ENCODE results near the gene IRF2BP1.

Gene IRF2BP1

DNA sequence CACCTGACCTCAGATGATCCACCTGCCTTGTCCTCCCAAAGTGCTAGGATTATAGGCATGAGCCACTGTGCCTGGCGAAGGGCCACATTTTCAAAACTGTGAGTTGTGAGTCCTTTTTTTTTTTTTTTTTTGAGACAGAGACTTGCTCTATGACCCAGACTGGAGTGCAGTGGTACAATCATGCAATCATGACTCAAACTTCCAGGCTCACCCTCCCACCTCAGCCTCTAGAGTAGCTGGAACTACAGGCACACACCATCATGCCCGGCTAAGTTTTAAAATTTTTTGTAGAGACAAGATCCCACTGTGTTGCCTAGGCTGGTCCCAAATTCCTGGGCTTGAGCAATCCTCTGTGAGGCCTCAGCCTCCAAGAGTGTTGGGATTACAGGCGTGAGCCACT lies 20.3 kb upstream of the IRF2BP1 start:
- no peak overlapping the region for H3K27ac ChIP-seq

DNA sequence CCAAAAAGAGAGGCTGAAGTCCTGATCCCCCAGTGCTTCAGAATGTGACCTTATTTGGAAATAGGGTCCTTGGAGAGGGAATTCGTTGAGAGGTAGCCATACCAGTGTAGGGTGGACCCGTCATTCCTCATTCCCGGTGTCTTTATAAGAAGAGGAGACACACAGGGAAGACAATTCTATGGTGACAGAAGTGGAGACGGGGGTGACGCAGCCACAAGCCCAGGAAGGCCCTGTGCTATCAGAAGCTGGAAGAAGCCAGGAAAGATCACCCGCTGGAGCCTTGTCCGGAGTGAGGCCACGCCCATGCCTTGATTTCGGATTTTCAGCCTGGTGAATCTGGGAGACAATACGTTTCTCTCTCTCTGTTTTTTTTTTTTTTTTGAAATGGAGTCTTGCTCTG lies 19.1 kb upstream of the IRF2BP1 start:
- Histone ChIP-seq H3K27ac (no peak overlapping the region), H3K9ac (no peak overlapping the region), H3K36me3 (peaks cover 2 to 14% (median 5%) of the 10 kb centered on the region in 11 experiments; a peak in 18 of 22 replicates), H3K27me3 (no peaks in the 10 kb centered on the region), H3K4me2 (no peak overlapping the region), H4K20me1 (peaks cover 8 to 16% (median 15%) of the 10 kb centered on the region in 11 experiments; a peak in 20 of 22 replicates), H3K4me1 (peaks cover 16 to 24% (median 22%) of the 10 kb centered on the region in 10 experiments), H3K4me3 (no peak overlapping the region), H3K9me3 (replicated peaks in 1 of 11) (no peaks in the 10 kb centered on the region)
- no peak for TF ChIP-seq Cebpa-rat (IDR thresholded peaks at IDR 0.05)

More for the DNA sequence above, 20.3 kb upstream of the IRF2BP1 start:
- Histone ChIP-seq H3K27me3 (no peaks in the 10 kb centered on the region), H3K4me3 (no peak overlapping the region), H3K36me3 (peaks cover 0 to 2% (median 0%) of the 10 kb centered on the region in 11 experiments; a peak in 6 of 22 replicates), H3K4me2 (no peak overlapping the region), H3K4me1 (peaks cover 9 to 12% (median 11%) of the 10 kb centered on the region in 10 experiments), H3K9ac (no peak overlapping the region), H4K20me1 (peaks cover 1 to 3% (median 3%) of the 10 kb centered on the region in 11 experiments; a peak in 20 of 22 replicates), H3K9me3 (replicated peaks in 1 of 11) (no peaks in the 10 kb centered on the region)
- no peak for TF ChIP-seq Cebpa-rat (IDR thresholded peaks at IDR 0.05)

DNA sequence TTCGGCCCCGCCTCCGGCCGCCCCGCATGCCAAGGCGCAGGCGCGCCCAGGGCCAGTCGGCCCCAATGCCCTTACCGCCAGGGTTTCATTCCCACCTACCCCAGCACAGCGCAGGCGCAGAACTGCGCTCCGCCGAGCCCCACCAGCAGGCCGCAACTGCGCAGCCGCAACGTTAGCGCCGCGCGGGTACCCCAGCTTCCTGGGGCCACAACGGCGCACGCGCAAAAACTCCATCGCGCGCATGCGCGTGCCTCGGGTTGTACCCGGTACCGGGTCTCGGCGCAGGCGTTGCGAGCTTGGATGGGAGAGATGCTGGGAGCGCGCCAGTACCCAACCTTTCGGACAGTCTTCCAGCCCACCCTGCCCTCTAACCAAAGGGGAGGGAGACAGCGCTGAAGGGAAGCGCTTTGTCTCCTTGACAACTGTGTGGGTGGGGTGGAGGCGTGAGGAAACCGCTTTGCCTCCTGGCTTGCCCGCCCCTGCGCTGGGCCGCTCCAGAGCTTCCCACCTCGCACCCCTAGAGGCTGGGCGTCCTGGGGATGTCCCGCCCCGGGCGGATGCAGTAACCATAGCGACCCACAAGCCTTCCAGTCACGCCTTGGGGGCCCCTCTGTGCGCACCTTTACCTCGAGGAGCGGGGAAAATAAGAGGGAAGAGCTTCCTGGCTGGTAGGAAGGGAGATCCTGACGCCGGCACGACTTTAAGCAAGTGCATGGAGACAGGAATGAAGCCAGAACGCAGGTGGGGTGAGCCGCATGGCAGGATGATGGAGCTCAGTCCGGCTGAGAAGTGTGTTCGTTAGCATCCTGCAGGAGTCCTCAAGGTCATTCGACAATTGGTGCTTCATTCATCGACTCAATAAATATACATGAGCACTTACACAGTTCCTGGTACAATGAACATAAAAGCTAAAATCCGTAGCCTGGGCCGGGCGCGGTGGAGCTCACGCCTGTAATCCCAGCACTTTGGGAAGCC lies 17.0 kb upstream of the IRF2BP1 start:
- peaks cover 22 to 35% (median 26%) of the 10 kb centered on the region in 11 experiments for H3K36me3 ChIP-seq
- H3K9ac ChIP-seq = peak overlapping the region; percentile 78 to 90 (median 85)
- H3K4me1 ChIP-seq = peaks cover 20 to 42% (median 25%) of the 10 kb centered on the region in 10 experiments
- TF ChIP-seq Cebpa-rat (IDR thresholded peaks at IDR 0.05) = no peak
- peaks cover 8 to 36% (median 34%) of the 10 kb centered on the region in 11 experiments; a peak in 20 of 22 replicates for H4K20me1 ChIP-seq
- peak overlapping the region; percentile 72 to 95 (median 88) for H3K4me3 ChIP-seq
- H3K4me2 ChIP-seq = peak overlapping the region; percentile 80 to 98 (median 91)
- H3K27ac ChIP-seq = peak overlapping the region; percentile 30 to 91 (median 79); a peak in 20 of 22 replicates
- no peaks in the 10 kb centered on the region for H3K27me3 ChIP-seq
- H3K9me3 ChIP-seq (replicated peaks in 1 of 11) = no peaks in the 10 kb centered on the region

DNA sequence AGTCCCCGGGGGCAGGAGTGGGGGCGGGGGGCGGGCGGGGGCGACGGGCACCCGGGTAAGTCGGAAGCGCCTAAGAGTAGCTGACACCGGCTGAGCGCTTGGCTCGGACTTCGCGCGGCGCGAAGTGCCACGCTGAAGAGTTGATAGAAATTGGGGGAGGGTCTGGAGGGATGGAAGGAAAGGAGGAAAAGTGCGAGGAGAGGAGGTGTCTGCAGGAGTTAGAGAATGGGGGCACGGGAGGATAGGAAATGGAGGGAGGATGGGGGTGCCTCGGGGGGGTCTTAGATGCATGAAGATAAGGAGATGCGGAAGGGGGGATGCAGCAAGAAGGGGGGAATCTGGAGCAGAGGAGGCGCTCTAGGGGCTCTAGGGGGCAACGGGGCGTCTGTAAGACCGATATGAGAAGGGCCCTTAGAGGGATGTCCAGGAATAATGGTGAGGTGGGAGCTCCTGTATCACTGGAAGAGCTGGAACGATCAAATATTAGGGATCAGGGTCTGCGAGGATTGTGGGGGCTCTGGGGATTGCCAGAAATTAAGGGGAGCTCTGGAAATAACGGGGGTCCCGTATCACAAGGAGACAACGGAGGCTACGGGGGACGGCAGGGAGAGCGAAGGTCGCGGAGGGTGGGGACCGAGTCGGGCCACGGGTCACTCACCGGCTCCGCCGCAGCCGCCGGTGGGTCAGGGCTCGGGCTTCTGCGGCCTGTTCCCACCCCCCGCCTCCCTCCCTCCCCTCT lies 16.1 kb upstream of the IRF2BP1 start, which contains the start of gene MYPOP:
Gene MYPOP (minus strand): TSS at position 702 of the 739 bp plus-strand sequence. CDS start 840 bp downstream, outside the sequence.
- no peak for TF ChIP-seq Cebpa-rat (IDR thresholded peaks at IDR 0.05)
- Histone ChIP-seq H3K4me3 (peak within 1 kb of the TSS; percentile 72 to 95 (median 88)), H3K27ac (peak within 1 kb of the TSS; percentile 42 to 91 (median 79); a peak in 21 of 22 replicates), H3K9me3 (replicated peaks in 1 of 11) (no peaks in the 10 kb centered on the region), H3K9ac (peak within 1 kb of the TSS; percentile 78 to 90 (median 85)), H3K4me2 (peak within 1 kb of the TSS; percentile 81 to 99 (median 96)), H3K36me3 (peaks cover 23 to 43% (median 35%) of the 10 kb centered on the region in 11 experiments), H3K4me1 (peaks cover 20 to 50% (median 31%) of the 10 kb centered on the region in 10 experiments), H4K20me1 (peaks cover 12 to 45% (median 40%) of the 10 kb centered on the region in 11 experiments; a peak in 20 of 22 replicates), H3K27me3 (no peaks in the 10 kb centered on the region)

DNA sequence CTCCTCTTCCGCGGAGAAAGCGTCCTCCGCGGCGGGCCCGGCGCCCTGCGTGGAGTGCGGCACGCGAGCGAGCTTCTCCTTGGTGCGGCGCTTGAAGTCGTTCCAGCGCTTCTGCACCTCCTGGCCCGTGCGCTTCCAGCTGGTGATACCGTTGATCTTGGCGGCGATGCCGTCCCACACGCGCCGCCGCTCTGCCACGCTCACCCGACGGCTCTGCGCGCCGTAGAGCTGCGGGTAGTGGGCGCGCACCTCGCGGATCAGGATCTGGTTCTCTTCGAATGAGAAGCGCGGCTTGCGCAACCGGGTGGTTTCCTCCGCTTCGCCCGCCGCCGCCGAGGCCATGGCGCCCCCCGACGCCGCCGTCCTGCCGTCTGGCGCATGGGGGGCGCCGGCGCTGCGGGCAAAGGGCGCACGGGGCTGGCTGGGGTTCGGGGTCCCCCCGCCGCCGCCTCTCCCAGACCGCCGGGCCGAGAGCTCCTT lies 15.5 kb upstream of the IRF2BP1 start:
- no peaks in the 10 kb centered on the region for H3K9me3 ChIP-seq (replicated peaks in 1 of 11)
- peaks cover 23 to 47% (median 38%) of the 10 kb centered on the region in 11 experiments for H3K36me3 ChIP-seq
- peak overlapping the region; percentile 72 to 95 (median 88) for H3K4me3 ChIP-seq
- no peaks in the 10 kb centered on the region for H3K27me3 ChIP-seq
- H3K27ac ChIP-seq = peak overlapping the region in 10 of 11 experiments; percentile 38 to 91 (median 80); a peak in 19 of 22 replicates
- peak; percentile 24 to 98 (median 92); a peak in 19 of 22 replicates for TF ChIP-seq Cebpa-rat (IDR thresholded peaks at IDR 0.05)
- peaks cover 20 to 54% (median 35%) of the 10 kb centered on the region in 10 experiments for H3K4me1 ChIP-seq
- peak overlapping the region; percentile 78 to 90 (median 85) for H3K9ac ChIP-seq
- peak overlapping the region; percentile 81 to 99 (median 96) for H3K4me2 ChIP-seq
- peaks cover 16 to 51% (median 44%) of the 10 kb centered on the region in 11 experiments; a peak in 20 of 22 replicates for H4K20me1 ChIP-seq

DNA sequence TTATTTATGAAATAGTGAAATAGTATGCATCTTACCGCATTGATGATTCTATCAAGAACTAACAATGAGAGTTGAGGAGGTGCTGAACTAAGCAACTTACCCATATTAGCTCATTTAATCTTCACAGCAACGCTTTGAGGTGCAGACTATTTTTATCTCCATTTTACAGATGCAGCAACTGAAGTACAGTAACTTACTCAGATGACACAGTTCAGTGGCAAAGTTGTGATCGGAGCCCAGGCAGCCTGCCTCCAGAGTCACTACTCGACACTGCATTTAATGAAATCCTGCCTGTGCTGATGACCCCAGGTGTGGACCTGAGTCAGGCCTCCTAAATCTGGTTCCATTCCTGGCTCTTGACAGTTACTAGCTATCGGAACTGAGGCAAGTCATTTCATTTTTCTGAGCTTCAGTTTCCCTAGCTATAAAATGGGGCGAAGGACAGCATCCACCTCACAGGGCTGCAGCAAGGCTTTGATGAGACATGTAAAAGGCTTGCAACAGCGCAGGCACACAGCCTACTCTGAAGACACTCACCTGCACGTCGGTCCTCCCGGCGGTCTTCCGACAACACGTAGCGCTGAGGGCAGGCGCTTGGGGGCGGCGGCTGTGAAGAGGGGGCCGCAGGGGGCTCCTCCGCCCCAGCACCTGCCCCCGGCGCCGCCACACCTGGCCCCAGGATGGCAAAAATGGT lies 14.9 kb upstream of the IRF2BP1 start:
- peaks cover 16 to 57% (median 48%) of the 10 kb centered on the region in 11 experiments; a peak in 20 of 22 replicates for H4K20me1 ChIP-seq
- H3K4me1 ChIP-seq = peaks cover 20 to 59% (median 35%) of the 10 kb centered on the region in 10 experiments
- peaks cover 28 to 53% (median 44%) of the 10 kb centered on the region in 11 experiments for H3K36me3 ChIP-seq
- no peaks in the 10 kb centered on the region for H3K27me3 ChIP-seq
- H3K4me2 ChIP-seq = peak overlapping the region; percentile 81 to 99 (median 96)
- peak overlapping the region; percentile 72 to 95 (median 88) for H3K4me3 ChIP-seq
- H3K9ac ChIP-seq = peak overlapping the region; percentile 78 to 90 (median 85)
- no peak for TF ChIP-seq Cebpa-rat (IDR thresholded peaks at IDR 0.05)
- H3K27ac ChIP-seq = peak overlapping the region in 10 of 11 experiments; percentile 38 to 91 (median 80); a peak in 18 of 22 replicates
- no peaks in the 10 kb centered on the region for H3K9me3 ChIP-seq (replicated peaks in 1 of 11)

DNA sequence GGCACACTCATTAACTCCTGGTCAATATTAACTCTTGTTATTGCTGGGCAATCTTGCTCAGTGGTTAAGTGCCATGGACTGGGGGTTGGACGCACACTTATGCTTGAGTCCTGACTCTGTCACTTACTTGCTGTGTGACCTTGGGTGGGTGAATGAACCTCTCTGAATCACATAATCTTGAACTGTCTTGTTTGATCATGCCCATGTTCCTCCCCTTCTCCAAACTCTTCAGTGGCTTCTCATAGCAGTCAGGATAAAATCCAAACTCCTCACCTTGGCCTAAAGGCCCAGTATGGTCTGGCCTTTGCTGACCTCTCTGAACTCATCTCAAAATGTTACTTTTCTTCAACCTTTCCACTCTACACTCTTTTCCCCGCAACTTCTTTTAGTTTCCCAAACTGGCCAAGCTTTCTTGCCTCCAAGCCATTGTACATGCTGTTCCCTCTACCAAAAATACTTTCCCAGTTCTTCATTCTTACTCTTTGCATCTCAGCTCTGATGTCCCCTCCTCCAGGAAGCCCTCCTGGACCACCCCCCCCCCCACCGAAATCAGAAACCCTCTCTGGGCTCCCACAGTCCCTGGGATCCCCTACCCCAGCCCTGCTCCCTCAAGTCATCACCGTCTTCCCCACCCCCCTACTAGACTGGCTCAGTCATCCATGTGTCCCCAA lies 14.1 kb upstream of the IRF2BP1 start:
- Histone ChIP-seq H3K4me1 (peaks cover 20 to 59% (median 35%) of the 10 kb centered on the region in 10 experiments), H3K4me2 (peak overlapping the region; percentile 81 to 99 (median 96); a peak in 21 of 22 replicates), H3K27ac (no peak overlapping the region), H3K27me3 (no peaks in the 10 kb centered on the region), H3K9ac (peak overlapping the region in 2 of 11 experiments; percentile 87 to 90; a peak in 3 of 22 replicates), H3K9me3 (replicated peaks in 1 of 11) (no peaks in the 10 kb centered on the region), H4K20me1 (peaks cover 16 to 65% (median 56%) of the 10 kb centered on the region in 11 experiments; a peak in 20 of 22 replicates), H3K36me3 (peaks cover 34 to 61% (median 53%) of the 10 kb centered on the region in 11 experiments), H3K4me3 (peak overlapping the region in 7 of 10 experiments; percentile 79 to 95 (median 88); a peak in 12 of 20 replicates)
- TF ChIP-seq Cebpa-rat (IDR thresholded peaks at IDR 0.05) = no peak
